Erythroblast (primary cell): ENCODE data around the gene CALCOCO2.

ENCODE experiments used
- GATA1 ChIP-seq: IDR thresholded peaks from 2 replicates; pipeline ENCODE4 v1.6.1; 2011; ENCODE audit warnings: low read depth, mild to moderate bottlenecking, control low read depth, low read length, moderate library complexity
- POLR2A ChIP-seq: IDR thresholded peaks from 2 replicates; pipeline ENCODE4 v1.6.1; 2011; ENCODE audit warnings: mild to moderate bottlenecking, low read length

GRCh38 chr17:48831549-48831883, 681 bp downstream of the CALCOCO2 start:
- TF ChIP-seq POLR2A, result no peak
- TF ChIP-seq GATA1, result no peak
